GM12891 (cell line): Measurements from ENCODE around the gene RHEX.

Source experiments
- POLR2A ChIP-seq: IDR thresholded peaks from 2 replicates; pipeline ENCODE4 v1.6.1; 2011; ENCODE audit warnings: low read depth, low read length, control low read depth
- POLR2AphosphoS5 ChIP-seq: IDR thresholded peaks from 2 replicates; pipeline ENCODE4 v1.6.1; 2011; ENCODE audit warnings: low read depth, low read length, control low read depth
- POU2F2 ChIP-seq: IDR thresholded peaks from 2 replicates; pipeline ENCODE4 v1.6.1; 2011; ENCODE audit warnings: low read depth, mild to moderate bottlenecking, control low read depth, low read length, moderate library complexity
- SPI1 ChIP-seq: IDR thresholded peaks from 2 replicates; pipeline ENCODE4 v1.6.1; 2011; ENCODE audit warnings: low read depth, low read length, control low read depth
- TAF1 ChIP-seq: IDR thresholded peaks from 2 replicates; pipeline ENCODE4 v1.6.1; 2011; ENCODE audit warnings: low read depth, low read length, control low read depth

DNA sequence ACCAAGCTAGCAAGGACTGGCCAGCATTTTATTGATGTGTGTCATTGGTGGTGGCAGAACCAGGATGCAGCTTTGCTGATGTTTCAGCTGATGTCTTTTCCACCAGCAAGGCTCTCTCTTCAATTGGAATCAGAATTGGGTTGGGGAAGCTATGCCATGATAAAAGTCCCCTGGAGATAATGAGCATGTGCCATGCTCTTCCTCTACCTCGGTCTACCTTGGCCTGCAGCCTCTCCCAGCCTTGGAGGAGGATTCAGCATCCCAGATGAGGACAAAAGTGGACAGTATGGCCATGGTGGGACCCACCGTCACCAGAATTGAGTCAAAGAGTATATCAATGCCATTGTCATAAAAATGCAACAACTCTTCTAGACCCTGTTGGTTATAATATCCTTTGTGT, 55.7 kb downstream of the RHEX start:
- TF ChIP-seq POLR2AphosphoS5 (no peak), POLR2A (no peak), SPI1 (no peak), TAF1 (no peak), POU2F2 (no peak)
